Neural cell (in vitro differentiated cells): ENCODE data around the gene TLE1. TPM values are rescaled to one million over a fixed set of nuclear protein-coding genes. Genes with fewer than 3 reads are reported as not detected.

Source experiments
- H2AFZ ChIP-seq: fragments of 200-600, 300-800 bp; sonication (generic), shearing (Covaris generic); 2 replicates; pipeline ENCODE4 v1.6.0; 2014; ENCODE audit warnings: low read depth, mild to moderate bottlenecking, antibody characterized with exemption, low read length, moderate library complexity
- H3F3A ChIP-seq: fragments of 200-600 bp; shearing (Covaris generic); 2 replicates; pipeline ENCODE4 v1.6.1; 2016; ENCODE audit warnings: mild to moderate bottlenecking, moderate library complexity, mixed read lengths, antibody characterized with exemption, low read length; ENCODE audit not compliant: insufficient read depth, poor library complexity, severe bottlenecking
- H3K27ac ChIP-seq: fragments of 200-600, 300-800 bp; sonication (generic), shearing (Covaris generic); 2 replicates; pipeline ENCODE4 v1.5.1; 2014; ENCODE audit warnings: mild to moderate bottlenecking, low read length, moderate library complexity
- H3K27me3 ChIP-seq: fragments of 300-800, 200-600 bp; sonication (generic), shearing (Covaris generic); 2 replicates; pipeline ENCODE4 v1.6.0; 2014; ENCODE audit warnings: mild to moderate bottlenecking, low read depth, low read length, moderate library complexity; ENCODE audit not compliant: insufficient read depth
- H3K36me3 ChIP-seq: fragments of 300-800, 200-600 bp; sonication (generic), shearing (Covaris generic); 2 replicates; pipeline ENCODE4 v1.5.1; 2014; ENCODE audit warnings: mild to moderate bottlenecking, antibody characterized with exemption, low read length, moderate library complexity; ENCODE audit not compliant: insufficient read depth
- H3K4me2 ChIP-seq: fragments of 300-800, 200-600 bp; sonication (generic), shearing (Covaris generic); 2 replicates; pipeline ENCODE4 v1.6.0; 2014; ENCODE audit warnings: mild to moderate bottlenecking, low read length
- H3K4me3 ChIP-seq: fragments of 300-800, 200-600 bp; sonication (generic), shearing (Covaris generic); 2 replicates; pipeline ENCODE4 v1.5.1; 2014; ENCODE audit warnings: mild to moderate bottlenecking, low read length, moderate library complexity
- H3K79me2 ChIP-seq: fragments of 200-600 bp; shearing (Covaris generic); replicated peaks from 2 replicates; pipeline ENCODE4 v1.6.0; 2014; ENCODE audit warnings: mild to moderate bottlenecking, low read length, moderate library complexity; ENCODE audit not compliant: insufficient read depth
- H3K9ac ChIP-seq: fragments of 300-800, 200-600 bp; sonication (generic), shearing (Covaris generic); 2 replicates; pipeline ENCODE4 v1.6.1; 2016; ENCODE audit warnings: mild to moderate bottlenecking, low read length, mixed read lengths
- H3K9me2 ChIP-seq: fragments of 200-600 bp; shearing (Covaris generic); 2 replicates; pipeline ENCODE4 v1.6.1; 2016; ENCODE audit warnings: mild to moderate bottlenecking, low read length, mixed read lengths; ENCODE audit not compliant: insufficient read depth
- H3K9me3 ChIP-seq: fragments of 200-600, 300-800 bp; sonication (generic), shearing (Covaris generic); 2 replicates; pipeline ENCODE4 v1.6.1; 2016; ENCODE audit warnings: mild to moderate bottlenecking, mixed run types, low read length, moderate library complexity, mixed read lengths
- H4K20me1 ChIP-seq: fragments of 200-600 bp; shearing (Covaris generic); 2 replicates; pipeline ENCODE4 v1.6.1; 2016; ENCODE audit warnings: mild to moderate bottlenecking, mixed run types; ENCODE audit not compliant: insufficient read depth
- CTCF ChIP-seq: fragments of 450-650 bp; IDR thresholded peaks from 2 replicates; pipeline ENCODE4 v1.5.1; 2014; ENCODE audit warnings: antibody characterized with exemption, mild to moderate bottlenecking, moderate library complexity; ENCODE audit not compliant: poor library complexity, severe bottlenecking
- EP300 ChIP-seq: fragments of 450-650 bp; conservative IDR thresholded peaks from 2 replicates; pipeline ENCODE4 v1.6.1; 2014; ENCODE audit warnings: antibody characterized with exemption, mild to moderate bottlenecking, moderate library complexity; ENCODE audit not compliant: poor library complexity, severe bottlenecking
- EZH2 ChIP-seq: fragments of 200-600, 300-800 bp; shearing (Covaris generic), sonication (generic); IDR thresholded peaks from 2 replicates; pipeline ENCODE4 v1.6.1; 2014; ENCODE audit warnings: antibody characterized with exemption, low read length, borderline replicate concordance, mild to moderate bottlenecking; ENCODE audit not compliant: insufficient read depth, poor library complexity, severe bottlenecking
- MXI1 ChIP-seq: fragments of 450-650 bp; conservative IDR thresholded peaks from 2 replicates; pipeline ENCODE4 v1.6.1; 2014; ENCODE audit warnings: antibody characterized with exemption, mild to moderate bottlenecking; ENCODE audit not compliant: poor library complexity, severe bottlenecking
- POLR2AphosphoS5 ChIP-seq: IDR thresholded peaks from 2 replicates; pipeline ENCODE4 v1.6.1; 2012
- RAD21 ChIP-seq: fragments of 450-650 bp; conservative IDR thresholded peaks from 2 replicates; pipeline ENCODE4 v1.6.1; 2014; ENCODE audit warnings: antibody characterized with exemption, mild to moderate bottlenecking, moderate library complexity
- REST ChIP-seq: IDR thresholded peaks from 2 replicates; pipeline ENCODE4 v1.6.1; 2012; ENCODE audit warnings: borderline replicate concordance
- SMC3 ChIP-seq: fragments of 450-650 bp; conservative IDR thresholded peaks from 2 replicates; pipeline ENCODE4 v1.6.1; 2014; ENCODE audit warnings: antibody characterized with exemption, mild to moderate bottlenecking, moderate library complexity; ENCODE audit not compliant: poor library complexity
- TAF1 ChIP-seq: IDR thresholded peaks from 2 replicates; pipeline ENCODE4 v1.6.1; 2012; ENCODE audit warnings: low read depth
- polyA plus RNA-seq: library from polyadenylated mRNA; depleted of rRNA; stranded (reverse); fragments of >200 nt; gene quantifications from 2 replicates; pipeline ENCODE4 v1.2.3, GENCODE V29; 2014

The TLE1 gene
- polyA plus RNA-seq, 1 donor from 2014 or later = 93.6 TPM

DNA sequence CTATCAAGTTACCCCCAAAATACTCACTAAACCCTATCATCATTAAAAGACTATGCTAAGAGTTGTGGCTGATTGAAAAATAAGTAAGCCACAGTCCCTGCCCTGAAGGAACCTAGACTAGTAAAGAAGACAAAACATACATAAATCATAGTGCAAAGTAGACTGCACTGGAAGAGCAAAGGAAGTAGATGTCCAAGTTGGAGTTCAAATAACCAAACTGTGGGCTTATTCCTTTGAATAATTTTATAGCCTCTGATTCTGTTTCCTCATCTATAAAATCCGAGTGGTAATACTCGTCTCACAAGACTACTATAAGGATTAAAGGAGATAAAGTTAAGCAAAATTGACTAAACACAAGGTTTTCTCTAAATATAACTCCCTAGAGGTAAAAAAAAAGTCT, 140.4 kb downstream of the TLE1 start:
- no peaks in the 10 kb centered on the region for H3K36me3 ChIP-seq
- H3K27me3 ChIP-seq = no peaks in the 10 kb centered on the region
- no peaks in the 10 kb centered on the region for H4K20me1 ChIP-seq
- no peak overlapping the region for H2AFZ ChIP-seq
- H3K9ac ChIP-seq = no peak overlapping the region
- H3F3A ChIP-seq = peaks cover 8% of the 10 kb centered on the region
- H3K79me2 ChIP-seq = no peaks in the 10 kb centered on the region
- TF ChIP-seq REST = no peak
- TF ChIP-seq RAD21 = no peak
- TF ChIP-seq MXI1 = no peak
- no peak for TF ChIP-seq SMC3
- no peak for TF ChIP-seq EP300
- TF ChIP-seq POLR2AphosphoS5 = no peak
- no peak for TF ChIP-seq EZH2
- no peak for TF ChIP-seq TAF1
- no peak for TF ChIP-seq CTCF
- no peak overlapping the region for H3K27ac ChIP-seq
- H3K9me3 ChIP-seq = no peaks in the 10 kb centered on the region
- H3K4me2 ChIP-seq = no peak overlapping the region
- no peak overlapping the region for H3K4me3 ChIP-seq
- no peaks in the 10 kb centered on the region for H3K9me2 ChIP-seq

DNA sequence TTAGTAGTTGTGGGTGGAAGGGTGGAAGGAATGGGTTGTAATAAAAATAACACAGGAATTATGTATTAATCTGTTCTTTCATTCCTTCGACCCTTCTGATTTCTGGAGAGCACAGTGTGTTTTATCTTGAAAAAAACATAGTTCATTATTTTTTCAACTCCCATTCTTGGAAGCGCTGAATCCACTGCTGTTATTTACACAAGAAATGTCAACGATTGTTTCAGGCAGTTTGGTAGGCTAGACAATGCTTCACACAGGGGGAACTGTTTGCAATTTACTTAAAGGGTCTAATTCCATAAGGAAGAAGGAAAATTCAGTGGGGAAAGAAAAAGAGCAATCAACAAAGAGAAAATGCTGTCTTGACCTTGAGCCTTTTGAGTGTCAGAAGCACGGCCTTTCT, 142.9 kb downstream of the TLE1 start:
- Histone ChIP-seq H3K9ac (no peak overlapping the region), H3K9me2 (no peaks in the 10 kb centered on the region), H3K9me3 (no peaks in the 10 kb centered on the region), H4K20me1 (no peaks in the 10 kb centered on the region), H3F3A (peaks cover 1% of the 10 kb centered on the region), H3K27ac (no peak overlapping the region), H2AFZ (no peak overlapping the region), H3K4me3 (no peak overlapping the region), H3K79me2 (no peaks in the 10 kb centered on the region), H3K36me3 (no peaks in the 10 kb centered on the region), H3K27me3 (no peaks in the 10 kb centered on the region), H3K4me2 (no peak overlapping the region)
- TF ChIP-seq MXI1 = no peak
- no peak for TF ChIP-seq RAD21
- no peak for TF ChIP-seq POLR2AphosphoS5
- TF ChIP-seq SMC3 = no peak
- TF ChIP-seq TAF1 = no peak
- no peak for TF ChIP-seq EP300
- TF ChIP-seq CTCF = no peak
- TF ChIP-seq EZH2 = no peak
- no peak for TF ChIP-seq REST
